Upper lobe of right lung (tissue), 1 donor: ENCODE data around the gene TPT1. TPM values are rescaled to one million over a fixed set of nuclear protein-coding genes. Genes with fewer than 3 reads are reported as not detected.

ENCODE experiments used
- ATAC-seq: fragments of 200-7000 bp; cut with Tn5 transposase; one replicate; pipeline ENCODE4 v1.9.1; 2020; ENCODE audit warnings: mild to moderate bottlenecking, moderate library complexity
- DNase-seq: peaks from one replicate; pipeline ENCODE4 v3.0.0-alpha.2; 2020
- H3K27ac ChIP-seq: fragments of 200-600 bp; one replicate; pipeline ENCODE4 v1.8.0; 2022
- H3K27me3 ChIP-seq: fragments of 200-600 bp; one replicate; pipeline ENCODE4 v1.8.0; 2022; ENCODE audit warnings: mild to moderate bottlenecking
- H3K36me3 ChIP-seq: fragments of 200-600 bp; one replicate; pipeline ENCODE4 v1.8.0; 2022
- H3K4me1 ChIP-seq: fragments of 200-600 bp; one replicate; pipeline ENCODE4 v1.8.0; 2022
- H3K4me3 ChIP-seq: fragments of 200-600 bp; one replicate; pipeline ENCODE4 v1.8.0; 2022; ENCODE audit warnings: mild to moderate bottlenecking
- H3K9me3 ChIP-seq: fragments of 200-600 bp; one replicate; pipeline ENCODE4 v1.8.0; 2022
- CTCF ChIP-seq: fragments of 200-600 bp; IDR thresholded peaks from one replicate; pipeline ENCODE4 v1.8.0; 2022; ENCODE audit warnings: antibody characterized with exemption
- intact Hi-C: fragments of 100-400 bp; cut with DNase I; formaldehyde crosslinking; loops from one replicate; pipeline ENCODE4 v1.11.0; 2022
- total RNA-seq: library from RNA; stranded (reverse); fragmentation: NEBNext Ultra II Directional; extraction: Animal tissue kit (Norgen Biotek cat#: 25700); gene quantifications from one replicate; pipeline ENCODE4 v1.2.1, GENCODE V29; 2021
- donor health status: DM: no; HTN: yes; CAD: no; lungs with severe emphysema.

The TPT1 gene
- total RNA-seq, 1 donor from 2014 or later: 4,924 TPM

- no peak for TF ChIP-seq CTCF
- Histone ChIP-seq H3K4me1 (peaks cover 88% of the 10 kb centered on the region), H3K4me3 (no peak overlapping the region), H3K9me3 (no peaks in the 10 kb centered on the region), H3K36me3 (peaks cover 45% of the 10 kb centered on the region), H3K27me3 (no peaks in the 10 kb centered on the region), H3K27ac (peak overlapping the region; percentile 38)
- DNase-seq: no peak
- ATAC-seq: peak; percentile 39
- intact Hi-C loops: no loop called here
Measured at GRCh38 chr13:45333977-45334922, 6.7 kb downstream of the TPT1 start.

- DNase-seq (no peak), ATAC-seq (no peak)
- H3K27me3 ChIP-seq: no peaks in the 10 kb centered on the region
- peaks cover 37% of the 10 kb centered on the region for H3K36me3 ChIP-seq
- H3K4me1 ChIP-seq: peaks cover 88% of the 10 kb centered on the region
- intact Hi-C loops: no loop called here
- no peak overlapping the region for H3K27ac ChIP-seq
- H3K9me3 ChIP-seq: no peaks in the 10 kb centered on the region
- no peak overlapping the region for H3K4me3 ChIP-seq
- TF ChIP-seq CTCF: no peak
Measured at GRCh38 chr13:45333251-45333976, 7.6 kb downstream of the TPT1 start.

- ATAC-seq (no peak), DNase-seq (no peak)
- intact Hi-C loops: no loop called here
- H3K27ac ChIP-seq: no peak overlapping the region
- TF ChIP-seq CTCF: no peak
- peaks cover 31% of the 10 kb centered on the region for H3K36me3 ChIP-seq
- H3K9me3 ChIP-seq: no peaks in the 10 kb centered on the region
- peaks cover 85% of the 10 kb centered on the region for H3K4me1 ChIP-seq
- H3K27me3 ChIP-seq: no peaks in the 10 kb centered on the region
- H3K4me3 ChIP-seq: no peak overlapping the region
Measured at GRCh38 chr13:45332831-45333219, 8.2 kb downstream of the TPT1 start.

GRCh38 chr13:45332036-45332830 is 8.8 kb downstream of the TPT1 start:
- peaks cover 85% of the 10 kb centered on the region for H3K4me1 ChIP-seq
- ATAC-seq: peak; percentile 34
- no peak for TF ChIP-seq CTCF

GRCh38 chr13:45331692-45332035 is 9.3 kb downstream of the TPT1 start:
- H3K9me3 ChIP-seq: no peaks in the 10 kb centered on the region
- intact Hi-C loops: no loop called here
- no peak overlapping the region for H3K4me3 ChIP-seq
- no peak for DNase-seq
- peaks cover 19% of the 10 kb centered on the region for H3K36me3 ChIP-seq
- no peak for TF ChIP-seq CTCF
- H3K27me3 ChIP-seq: no peaks in the 10 kb centered on the region
- no peak for ATAC-seq
- no peak overlapping the region for H3K27ac ChIP-seq
- peaks cover 80% of the 10 kb centered on the region for H3K4me1 ChIP-seq

More at GRCh38 chr13:45332036-45332830, 8.8 kb downstream of the TPT1 start:
- no peaks in the 10 kb centered on the region for H3K27me3 ChIP-seq
- no peak for DNase-seq
- intact Hi-C loops: no loop called here
- peaks cover 25% of the 10 kb centered on the region for H3K36me3 ChIP-seq
- H3K27ac ChIP-seq: peak overlapping the region; percentile 20
- H3K4me3 ChIP-seq: no peak overlapping the region
- H3K9me3 ChIP-seq: no peaks in the 10 kb centered on the region
